HG03439 (cell line): Measurements from ENCODE around the gene SMIM43.
"Not testable (repeated sequence)": the region's sequence is repeated elsewhere in the genome, so short reads cannot be mapped to it uniquely, and the experiment has no call there.

ENCODE experiments used
- ATAC-seq: cut with Tn5 transposase; IDR thresholded peaks from one replicate; pipeline ENCODE4 v1.9.1; 2021; ENCODE audit warnings: mild to moderate bottlenecking, moderate library complexity; ENCODE audit not compliant: unreplicated experiment

SMIM43 gene

GRCh38 chr4:121737846-121738554 lies 27.0 kb downstream of the SMIM43 start:
- no peak for ATAC-seq

GRCh38 chr4:121736735-121737351 lies 28.1 kb downstream of the SMIM43 start:
- no peak for ATAC-seq

DNA sequence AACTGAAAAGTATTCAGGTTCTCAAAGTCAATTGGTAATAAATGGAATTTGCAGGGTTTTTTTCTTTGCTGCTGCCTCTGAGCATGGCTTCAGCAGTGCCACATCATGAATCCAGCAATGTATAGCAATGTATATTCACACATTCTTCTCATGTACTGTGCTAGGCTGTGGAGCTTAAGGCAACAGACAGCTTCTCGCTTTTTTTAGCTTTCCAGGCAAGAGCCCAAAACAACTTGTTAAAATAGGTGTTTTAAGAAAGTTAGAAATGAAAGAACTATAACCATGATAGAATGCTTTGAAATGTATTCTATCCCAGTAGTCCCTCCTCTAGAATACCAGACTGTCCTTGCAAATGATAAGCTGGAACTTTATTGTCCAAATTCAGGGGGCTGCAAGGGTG lies 30.4 kb downstream of the SMIM43 start:
- no peak for ATAC-seq

DNA sequence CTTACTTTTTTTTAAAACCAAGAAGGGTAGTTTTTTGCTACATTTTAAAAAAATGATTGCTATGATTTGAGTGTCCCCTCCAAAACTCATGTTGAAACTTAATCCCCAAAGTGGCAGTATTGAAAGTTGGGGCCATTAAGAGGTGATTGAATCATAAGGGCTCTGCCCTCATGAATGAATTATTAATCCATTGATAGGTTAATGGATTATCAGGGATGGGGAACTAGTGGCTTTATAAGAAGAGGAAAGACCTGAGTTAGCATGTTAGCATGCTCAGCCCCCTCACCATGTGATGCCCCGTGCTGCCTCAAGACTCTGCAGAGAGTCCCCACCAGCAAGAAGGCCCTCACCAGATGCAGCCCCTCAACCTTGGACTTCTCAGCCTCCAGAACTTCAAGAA lies 31.0 kb downstream of the SMIM43 start:
- no peak for ATAC-seq

DNA sequence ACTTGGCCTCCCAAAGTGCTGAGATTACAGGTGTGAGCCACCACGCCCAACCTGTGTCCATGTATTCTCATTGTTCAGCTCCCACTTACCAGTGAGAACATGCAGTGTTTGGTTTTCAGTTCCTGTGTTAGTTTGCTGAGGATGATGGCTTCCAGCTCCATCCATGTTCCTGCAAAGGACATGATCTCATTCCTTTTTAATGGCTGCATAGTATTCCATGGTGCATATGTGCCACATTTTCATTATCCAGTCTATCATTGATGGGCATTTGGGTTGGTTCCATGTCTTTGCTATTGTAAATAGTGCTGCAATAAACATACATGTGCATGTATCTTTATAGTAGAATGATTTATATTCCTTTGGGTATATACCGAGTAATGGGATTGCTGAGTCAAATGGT lies 35.2 kb downstream of the SMIM43 start:
- ATAC-seq, result not testable (repeated sequence)

DNA sequence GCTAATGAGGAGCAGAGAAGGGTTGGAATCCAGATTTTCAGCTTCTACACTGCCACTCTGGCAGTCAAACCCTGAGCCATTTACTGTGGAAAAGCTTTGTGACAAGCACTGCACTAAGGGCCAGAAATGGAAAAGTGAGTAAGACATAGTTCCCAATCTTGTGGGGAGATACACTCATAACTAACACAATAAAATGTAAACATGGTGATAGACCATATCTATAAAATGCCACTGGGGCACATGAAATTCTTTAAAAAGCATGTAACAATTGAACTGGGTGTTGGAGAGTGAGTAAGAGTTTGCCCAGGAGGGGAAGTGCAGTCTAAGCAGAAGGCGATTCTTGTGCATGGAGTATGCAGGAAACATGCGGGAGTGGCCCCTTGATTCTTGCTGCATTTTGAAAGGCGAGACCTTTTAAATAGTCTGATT lies 36.2 kb downstream of the SMIM43 start:
- no peak for ATAC-seq

DNA sequence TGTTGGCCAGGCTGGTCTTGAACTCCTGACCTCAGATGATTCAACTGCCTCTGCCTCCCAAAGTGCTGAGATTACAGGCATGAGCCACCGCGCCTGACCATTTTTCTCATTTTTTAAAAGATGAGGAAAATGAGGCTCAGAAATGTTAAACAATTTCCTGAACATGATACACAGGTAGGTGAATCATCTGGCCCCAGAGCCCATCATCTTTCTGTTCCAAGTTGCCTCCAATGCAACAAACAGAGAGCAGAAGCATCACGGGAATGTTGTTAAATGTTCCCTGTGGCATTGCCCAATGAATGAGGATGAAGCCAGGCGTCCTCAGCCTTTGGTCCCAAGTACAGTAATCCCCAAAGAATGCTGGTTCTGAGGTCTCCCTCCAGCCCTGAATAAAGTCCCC lies 36.9 kb downstream of the SMIM43 start:
- ATAC-seq, result no peak

GRCh38 chr4:121726642-121727268 lies 38.2 kb downstream of the SMIM43 start:
- ATAC-seq, result peak; percentile 97

- no peak for ATAC-seq
Measured at GRCh38 chr4:121724671-121725070, 40.3 kb downstream of the SMIM43 start.

DNA sequence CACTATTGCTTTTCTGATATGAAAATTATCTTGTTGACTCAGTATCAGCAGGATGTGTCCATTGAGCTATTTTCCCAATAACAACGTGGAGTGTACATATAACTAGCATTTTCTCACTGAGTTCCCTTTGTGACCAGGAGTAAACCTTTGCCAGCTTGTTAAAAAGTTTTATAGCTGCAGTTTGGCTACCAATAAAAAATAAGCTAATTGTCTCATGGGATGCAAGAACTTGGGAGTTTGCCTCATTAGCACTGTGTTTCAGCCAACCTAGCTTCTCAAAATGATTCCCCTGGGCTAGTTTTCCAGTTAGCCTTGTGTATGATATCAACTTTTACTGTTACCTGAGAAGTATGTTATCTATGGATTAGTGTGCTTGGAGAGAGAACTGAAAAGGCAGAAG lies 43.3 kb downstream of the SMIM43 start:
- no peak for ATAC-seq

DNA sequence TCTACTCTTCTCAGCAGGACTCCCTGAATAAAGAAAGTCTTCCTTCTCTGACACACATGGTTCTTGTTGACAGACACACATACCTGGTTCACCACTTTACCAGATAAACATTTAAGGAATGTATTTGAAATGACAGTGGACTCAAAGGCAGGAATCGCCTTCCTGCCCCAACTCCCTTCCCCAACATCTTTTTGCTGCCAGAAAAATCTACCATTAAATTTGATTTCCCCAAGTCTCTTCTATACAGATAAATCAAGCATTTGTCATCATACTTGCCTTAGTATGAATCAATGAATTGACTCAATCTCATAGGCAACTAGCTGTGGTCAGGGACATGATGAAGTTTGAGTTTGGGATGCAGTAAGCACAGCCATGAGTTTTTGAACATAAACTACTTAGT lies 44.9 kb downstream of the SMIM43 start:
- no peak for ATAC-seq

DNA sequence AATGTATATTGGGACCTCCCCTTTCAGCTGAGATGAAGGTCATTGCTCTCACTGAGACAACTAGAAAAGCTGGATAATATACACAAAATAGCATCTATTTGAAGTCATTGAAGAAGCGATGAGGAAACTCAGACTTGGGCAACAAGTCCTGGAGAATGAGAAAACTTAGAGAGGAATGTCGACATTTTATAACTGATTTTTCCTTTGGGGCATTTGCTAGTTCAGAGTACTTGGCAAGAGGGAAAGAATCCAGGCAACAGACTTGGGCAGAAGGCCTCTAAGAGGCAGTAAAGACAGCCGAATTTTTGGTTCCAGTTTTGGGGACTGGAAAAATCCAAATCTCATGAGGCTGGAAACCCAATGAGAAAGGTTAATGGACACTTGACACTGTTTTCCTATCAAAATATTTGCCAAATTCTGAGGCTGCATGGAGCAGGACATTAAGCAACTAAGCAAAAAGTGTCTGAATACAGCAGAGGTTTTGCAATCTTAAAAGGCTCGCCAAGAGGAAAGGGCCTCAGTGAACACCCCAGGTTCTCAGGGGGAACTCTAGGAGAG lies 47.2 kb downstream of the SMIM43 start:
- ATAC-seq, result no peak

DNA sequence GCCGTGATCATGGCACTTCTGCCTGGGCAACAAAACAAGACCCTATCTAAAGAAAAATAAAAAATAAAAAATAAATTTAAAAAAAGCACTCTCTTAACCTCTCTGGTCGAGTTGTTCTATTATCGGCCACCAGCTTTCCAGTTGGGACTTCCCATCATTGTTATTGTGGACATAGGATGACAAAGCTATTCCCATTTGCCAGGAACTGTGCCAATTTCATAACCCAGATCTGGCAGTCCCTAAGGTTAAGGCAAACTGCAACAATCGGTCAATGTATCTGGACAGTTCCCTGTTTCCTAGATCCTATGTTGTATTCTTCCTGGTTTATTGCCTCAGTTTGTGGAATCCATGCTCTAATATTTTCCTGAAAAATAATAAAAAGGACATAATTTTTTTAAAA lies 50.4 kb downstream of the SMIM43 start:
- ATAC-seq, result no peak

- ATAC-seq, result no peak
Measured at GRCh38 chr4:121712783-121713182, 52.2 kb downstream of the SMIM43 start.

DNA sequence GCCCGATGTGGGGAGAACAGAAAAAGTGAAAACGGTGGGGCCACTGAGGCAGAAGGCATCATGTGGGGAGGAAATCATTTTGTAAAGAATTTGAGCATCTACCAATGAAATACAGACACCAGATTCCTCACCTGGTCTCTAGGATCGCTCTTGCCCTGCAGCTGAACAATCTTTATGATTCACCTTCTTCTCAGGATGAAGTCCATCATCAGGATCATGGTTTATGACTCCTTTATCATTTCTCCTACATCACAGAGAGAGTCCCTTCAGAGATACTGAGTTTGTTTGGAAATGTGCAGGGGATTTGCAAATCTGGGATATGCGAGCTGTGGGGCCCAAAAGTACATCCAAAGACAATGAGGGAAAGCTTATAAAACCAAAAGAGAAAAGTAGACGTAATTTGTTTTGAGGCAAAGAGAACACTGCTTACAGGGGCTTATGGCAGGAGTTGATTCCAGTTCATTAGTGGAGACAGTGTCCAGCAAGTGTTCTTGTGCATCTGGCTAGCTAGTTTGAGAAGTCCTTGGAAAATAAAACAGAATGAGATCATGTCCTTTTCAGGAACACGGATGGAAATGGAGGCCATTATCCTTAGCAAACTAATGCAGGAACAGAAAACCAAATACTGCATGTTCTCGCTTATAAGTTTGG lies 52.8 kb downstream of the SMIM43 start:
- ATAC-seq, result no peak

DNA sequence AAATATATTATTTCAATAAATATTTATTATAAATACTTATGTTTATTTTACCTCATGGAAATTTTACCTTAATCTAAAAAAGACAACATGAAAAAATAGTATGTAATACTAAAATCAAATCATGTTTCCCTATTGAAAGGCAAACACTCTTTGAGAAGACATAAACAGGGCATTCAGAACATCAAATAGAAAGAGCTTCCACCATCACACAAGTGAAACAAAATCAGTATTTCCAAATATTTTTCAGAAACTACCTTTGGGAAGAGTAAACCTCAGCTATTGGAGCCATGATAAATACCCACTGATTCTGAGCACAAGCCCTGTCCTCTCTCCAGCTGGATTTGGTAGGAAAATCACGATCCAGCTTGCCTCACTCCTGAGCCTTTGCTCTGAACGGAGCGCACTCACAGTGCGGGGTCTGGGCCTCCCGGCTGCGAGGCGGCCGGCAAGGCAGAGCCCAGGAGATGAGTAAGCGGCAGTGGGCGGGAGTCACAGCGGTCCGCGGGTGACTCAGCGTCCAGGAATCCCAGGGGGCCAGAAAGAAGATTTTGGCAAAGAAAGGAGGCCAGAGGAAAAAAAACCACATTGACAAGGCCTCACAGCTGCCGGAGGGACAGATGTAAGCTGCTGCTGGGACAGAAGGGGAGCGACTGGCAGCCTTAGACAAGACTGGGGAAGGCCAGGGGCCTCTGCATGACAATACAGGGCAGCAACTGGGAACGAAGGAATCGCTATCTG lies 53.5 kb downstream of the SMIM43 start:
- ATAC-seq, result peak; percentile 92

GRCh38 chr4:121709766-121710405 lies 55.1 kb downstream of the SMIM43 start:
- no peak for ATAC-seq
